Trophoblast cell (in vitro differentiated cells and primary cell): ENCODE measurements around the gene ZNF335.

Source experiments
- DNase-seq, 2 donors: peaks; one replicate each; pipeline ENCODE4 v3.0.0-alpha.2; 2016
- H2AFZ ChIP-seq: 2 replicates; pipeline ENCODE4 v1.6.1; 2013; ENCODE audit warnings: low read length, moderate library complexity, mild to moderate bottlenecking; ENCODE audit not compliant: insufficient read depth, poor library complexity
- H2AK5ac ChIP-seq: 2 replicates; pipeline ENCODE4 v1.6.1; 2013; ENCODE audit warnings: mild to moderate bottlenecking, low read length
- H2BK120ac ChIP-seq: 2 replicates; pipeline ENCODE4 v1.6.1; 2013; ENCODE audit warnings: low read length, mild to moderate bottlenecking, moderate library complexity; ENCODE audit not compliant: insufficient read depth, poor library complexity
- H2BK12ac ChIP-seq: 2 replicates; pipeline ENCODE4 v1.6.1; 2013; ENCODE audit warnings: mild to moderate bottlenecking, low read length, moderate library complexity
- H2BK5ac ChIP-seq: 2 replicates; pipeline ENCODE4 v1.6.1; 2013; ENCODE audit warnings: low read length, low read depth, moderate library complexity, mild to moderate bottlenecking; ENCODE audit not compliant: poor library complexity
- H3K14ac ChIP-seq: 2 replicates; pipeline ENCODE4 v1.6.1; 2013; ENCODE audit warnings: mild to moderate bottlenecking, low read length
- H3K18ac ChIP-seq: 2 replicates; pipeline ENCODE4 v1.6.1; 2013; ENCODE audit warnings: mild to moderate bottlenecking, low read length
- H3K23ac ChIP-seq: 2 replicates; pipeline ENCODE4 v1.6.1; 2013; ENCODE audit warnings: low read length
- H3K27ac ChIP-seq: 2 replicates; pipeline ENCODE4 v1.5.1; 2013; ENCODE audit warnings: low read depth, mild to moderate bottlenecking, inconsistent platforms, low read length, moderate library complexity
- H3K27me3 ChIP-seq: 2 replicates; pipeline ENCODE4 v1.6.1; 2013; ENCODE audit warnings: inconsistent platforms, mild to moderate bottlenecking, low read length, moderate library complexity; ENCODE audit not compliant: insufficient read depth
- H3K36me3 ChIP-seq, 2 experiments: 1 replicate in 1 of 2; 2 replicates in 1 of 2; pipeline ENCODE4 v1.6.1; 2013; ENCODE audit warnings: low read length in 2 of 2, mild to moderate bottlenecking in 2 of 2, moderate library complexity in 1 of 2; ENCODE audit not compliant: insufficient read depth in 2 of 2, control insufficient read depth in 1 of 2
- H3K4ac ChIP-seq: 2 replicates; pipeline ENCODE4 v1.6.1; 2013; ENCODE audit warnings: low read depth, mild to moderate bottlenecking, low read length, moderate library complexity
- H3K4me1 ChIP-seq, 2 experiments: 1 replicate in 1 of 2; 2 replicates in 1 of 2; pipeline ENCODE4 v1.6.1; 2013; ENCODE audit warnings: low read length in 2 of 2, mild to moderate bottlenecking in 2 of 2, moderate library complexity in 1 of 2; ENCODE audit not compliant: insufficient read depth in 2 of 2, control insufficient read depth in 1 of 2
- H3K4me2 ChIP-seq: 2 replicates; pipeline ENCODE4 v1.6.1; 2013; ENCODE audit warnings: inconsistent platforms, mild to moderate bottlenecking, low read length, moderate library complexity
- H3K4me3 ChIP-seq: 2 replicates; pipeline ENCODE4 v1.5.1; 2013; ENCODE audit warnings: mild to moderate bottlenecking, low read depth, low read length, inconsistent platforms
- H3K79me1 ChIP-seq: one replicate; pipeline ENCODE4 v1.6.1; 2013; ENCODE audit warnings: low read length
- H3K79me2 ChIP-seq: 2 replicates; pipeline ENCODE4 v1.6.1; 2013; ENCODE audit warnings: low read length, mild to moderate bottlenecking; ENCODE audit not compliant: control insufficient read depth, insufficient read depth, poor library complexity
- H3K9ac ChIP-seq: 2 replicates; pipeline ENCODE4 v1.6.1; 2013; ENCODE audit warnings: mild to moderate bottlenecking, low read length
- H3K9me3 ChIP-seq: 2 replicates; pipeline ENCODE4 v1.6.1; 2013; ENCODE audit warnings: low read depth, mild to moderate bottlenecking, control low read depth, inconsistent platforms, low read length; ENCODE audit not compliant: insufficient read depth
- H4K12ac ChIP-seq: 2 replicates; pipeline ENCODE4 v1.6.1; 2013; ENCODE audit warnings: low read depth, mild to moderate bottlenecking, low read length, moderate library complexity
- H4K8ac ChIP-seq: 2 replicates; pipeline ENCODE4 v1.6.1; 2013; ENCODE audit warnings: low read depth, mild to moderate bottlenecking, low read length, moderate library complexity
- H4K91ac ChIP-seq: one replicate; pipeline ENCODE4 v1.6.1; 2013; ENCODE audit warnings: low read depth, mild to moderate bottlenecking, low read length, moderate library complexity
- WGBS: extraction: QIAGEN DNeasy Blood & Tissue Kit; methylation state at CpG from one replicate; pipeline ENCODE4 v1.1.7; 2013; ENCODE audit warnings: missing lambda C conversion rate; ENCODE audit not compliant: insufficient read length, insufficient coverage; ENCODE audit errors: extremely low coverage; 5-methylcytosine and 5-hydroxymethylcytosine counted together

Gene ZNF335

GRCh38 chr20:46017272-46017671, 45.3 kb upstream of the ZNF335 start:
- Histone ChIP-seq H2BK12ac (no peak overlapping the region), H3K4me2 (no peak overlapping the region), H3K79me2 (no peaks in the 10 kb centered on the region), H3K79me1 (peaks cover 8% of the 10 kb centered on the region), H2AK5ac (no peak overlapping the region), H4K91ac (no peak overlapping the region), H3K9me3 (peaks cover 2% of the 10 kb centered on the region), H3K36me3 (peaks cover 0 to 5% of the 10 kb centered on the region in 2 experiments), H4K12ac (no peak overlapping the region), H3K14ac (no peak overlapping the region), H4K8ac (no peak overlapping the region), H3K4me3 (no peak overlapping the region), H3K27ac (no peak overlapping the region), H3K4ac (no peak overlapping the region), H3K23ac (no peak overlapping the region), H3K18ac (no peak overlapping the region), H3K27me3 (no peaks in the 10 kb centered on the region), H3K9ac (no peak overlapping the region), H2AFZ (no peak overlapping the region), H2BK120ac (no peak overlapping the region), H3K4me1 (peaks cover 8 to 10% of the 10 kb centered on the region in 2 experiments), H2BK5ac (no peak overlapping the region)
- no CpG with 5 or more reads among the region's 4 CpGs for whole genome bisulfite sequencing
- no peak for DNase-seq

- Histone ChIP-seq H3K79me2 (no peaks in the 10 kb centered on the region), H2BK120ac (no peak overlapping the region), H3K18ac (no peak overlapping the region), H4K8ac (no peak overlapping the region), H2BK5ac (no peak overlapping the region), H3K79me1 (peaks cover 6% of the 10 kb centered on the region), H4K12ac (no peak overlapping the region), H3K9ac (no peak overlapping the region), H3K36me3 (peaks cover 7 to 12% of the 10 kb centered on the region in 2 experiments), H2AFZ (no peak overlapping the region), H2AK5ac (no peak overlapping the region), H3K27me3 (no peaks in the 10 kb centered on the region), H3K4me2 (no peak overlapping the region), H2BK12ac (no peak overlapping the region), H4K91ac (no peak overlapping the region), H3K23ac (no peak overlapping the region), H3K4me1 (peaks cover 6 to 7% of the 10 kb centered on the region in 2 experiments), H3K9me3 (peaks cover 16% of the 10 kb centered on the region), H3K4me3 (no peak overlapping the region), H3K27ac (no peak overlapping the region), H3K14ac (no peak overlapping the region), H3K4ac (no peak overlapping the region)
- no peak for DNase-seq
- no CpG with 5 or more reads among the region's 7 CpGs for WGBS
These were observed 42.8 kb upstream of the ZNF335 start for GRCh38 chr20:46014517-46015396.

- no peak overlapping the region for H3K9ac ChIP-seq
- DNase-seq: peak; percentile 59 to 72
- no peaks in the 10 kb centered on the region for H3K27me3 ChIP-seq
- H2BK12ac ChIP-seq: no peak overlapping the region
- H3K4me2 ChIP-seq: peak overlapping the region; percentile 61
- H3K4me1 ChIP-seq: peaks cover 6 to 10% of the 10 kb centered on the region in 2 experiments
- no peak overlapping the region for H2BK5ac ChIP-seq
- no CpG with 5 or more reads among the region's 67 CpGs for WGBS
- no peak overlapping the region for H2AFZ ChIP-seq
- H3K23ac ChIP-seq: no peak overlapping the region
- peak overlapping the region; percentile 15 for H2BK120ac ChIP-seq
- H4K91ac ChIP-seq: peak overlapping the region; percentile 22
- no peak overlapping the region for H3K18ac ChIP-seq
- peaks cover 7 to 12% of the 10 kb centered on the region in 2 experiments for H3K36me3 ChIP-seq
- no peak overlapping the region for H3K4ac ChIP-seq
- no peaks in the 10 kb centered on the region for H3K79me2 ChIP-seq
- no peak overlapping the region for H3K4me3 ChIP-seq
- H3K79me1 ChIP-seq: peaks cover 8% of the 10 kb centered on the region
- H4K12ac ChIP-seq: no peak overlapping the region
- H4K8ac ChIP-seq: peak overlapping the region; percentile 51
- no peak overlapping the region for H2AK5ac ChIP-seq
- H3K9me3 ChIP-seq: peaks cover 16% of the 10 kb centered on the region
- H3K27ac ChIP-seq: no peak overlapping the region
- H3K14ac ChIP-seq: peak overlapping the region; percentile 12
These were observed 42.0 kb upstream of the ZNF335 start for GRCh38 chr20:46013829-46014516.

- peaks cover 16% of the 10 kb centered on the region for H3K9me3 ChIP-seq
- H2BK12ac ChIP-seq: peak overlapping the region; percentile 11
- H3K4ac ChIP-seq: no peak overlapping the region
- H2BK5ac ChIP-seq: no peak overlapping the region
- no peaks in the 10 kb centered on the region for H3K27me3 ChIP-seq
- WGBS: no CpG with 5 or more reads among the region's 29 CpGs
- H3K4me1 ChIP-seq: peaks cover 12 to 16% of the 10 kb centered on the region in 2 experiments
- H4K91ac ChIP-seq: peak overlapping the region; percentile 41
- H3K9ac ChIP-seq: no peak overlapping the region
- H4K12ac ChIP-seq: no peak overlapping the region
- H3K4me2 ChIP-seq: peak overlapping the region; percentile 61
- H3K14ac ChIP-seq: no peak overlapping the region
- peaks cover 7 to 12% of the 10 kb centered on the region in 2 experiments for H3K36me3 ChIP-seq
- no peak overlapping the region for H4K8ac ChIP-seq
- H3K18ac ChIP-seq: no peak overlapping the region
- H3K27ac ChIP-seq: no peak overlapping the region
- peak overlapping the region; percentile 1 for H2AK5ac ChIP-seq
- no peak overlapping the region for H2BK120ac ChIP-seq
- H3K23ac ChIP-seq: no peak overlapping the region
- DNase-seq: no peak
- H2AFZ ChIP-seq: no peak overlapping the region
- peaks cover 14% of the 10 kb centered on the region for H3K79me1 ChIP-seq
- no peaks in the 10 kb centered on the region for H3K79me2 ChIP-seq
- no peak overlapping the region for H3K4me3 ChIP-seq
These were observed 41.4 kb upstream of the ZNF335 start for GRCh38 chr20:46013322-46013828.
